HepG2 (cell line): Measurements from ENCODE around the gene MIER2. TPM values are rescaled to one million over a fixed set of nuclear protein-coding genes. Genes with fewer than 3 reads are reported as not detected.

Experiments
- BCL3 ChIP-seq: sonication (generic); formaldehyde crosslinking; IDR thresholded peaks from 2 replicates; pipeline ENCODE4 v1.5.1; 2020; ENCODE audit warnings: mild to moderate bottlenecking, missing genetic modification reagents, moderate library complexity
- BHLHE40 ChIP-seq: IDR thresholded peaks from 2 replicates; pipeline ENCODE4 v1.6.1; 2011; ENCODE audit warnings: low read length, improper control_type of control experiment
- GLMP ChIP-seq: sonication (generic); formaldehyde crosslinking; IDR thresholded peaks from 2 replicates; pipeline ENCODE4 v1.9.0; 2021; ENCODE audit warnings: missing genetic modification reagents, mild to moderate bottlenecking, borderline replicate concordance
- HNF1B ChIP-seq: sonication (generic); formaldehyde crosslinking; IDR thresholded peaks from 2 replicates; pipeline ENCODE4 v1.5.1; 2020; ENCODE audit warnings: mild to moderate bottlenecking, moderate library complexity, missing genetic modification reagents
- IKZF4 ChIP-seq: sonication (generic); formaldehyde crosslinking; IDR thresholded peaks from 2 replicates; pipeline ENCODE4 v1.5.1; 2020; ENCODE audit warnings: borderline replicate concordance, mild to moderate bottlenecking, low read depth, missing genetic modification reagents; ENCODE audit errors: not compliant biosample characterization
- KDM5B ChIP-seq: sonication (generic); formaldehyde crosslinking; IDR thresholded peaks from 2 replicates; pipeline ENCODE4 v1.4.0; 2020; ENCODE audit warnings: missing genetic modification reagents, mild to moderate bottlenecking, borderline replicate concordance
- PRDM15 ChIP-seq: sonication (generic); formaldehyde crosslinking; IDR thresholded peaks from 2 replicates; pipeline ENCODE4 v1.4.0; 2020; ENCODE audit warnings: missing genetic modification reagents
- REST ChIP-seq, 2 experiments: IDR thresholded peaks; 2 replicates each; pipeline ENCODE4 v1.6.1; 2011 to 2012; ENCODE audit warnings: low read length in 2 of 2, borderline replicate concordance in 1 of 2, low read depth in 1 of 2, mild to moderate bottlenecking in 1 of 2, moderate library complexity in 1 of 2
- SMARCE1 ChIP-seq: fragments of 450-650 bp; IDR thresholded peaks from 2 replicates; pipeline ENCODE4 v1.6.1; 2017; ENCODE audit warnings: borderline replicate concordance
- ZBTB37 ChIP-seq: sonication (generic); formaldehyde crosslinking; IDR thresholded peaks from 2 replicates; pipeline ENCODE4 v1.4.0; 2020; ENCODE audit warnings: mild to moderate bottlenecking, missing genetic modification reagents
- ZNF230 ChIP-seq: sonication (generic); formaldehyde crosslinking; IDR thresholded peaks from 2 replicates; pipeline ENCODE4 v1.4.0; 2020; ENCODE audit warnings: mild to moderate bottlenecking, missing genetic modification reagents
- ZNF431 ChIP-seq: sonication (generic); formaldehyde crosslinking; IDR thresholded peaks from 2 replicates; pipeline ENCODE4 v1.9.0; 2022; ENCODE audit warnings: missing genetic modification reagents, low read depth, mild to moderate bottlenecking, borderline replicate concordance
- ZNF460 ChIP-seq: sonication (generic); formaldehyde crosslinking; IDR thresholded peaks from 2 replicates; pipeline ENCODE4 v1.5.1; 2020; ENCODE audit warnings: missing genetic modification reagents, mild to moderate bottlenecking, borderline replicate concordance
- polyA plus RNA-seq, 8 experiments: library from polyadenylated mRNA; depleted of rRNA in 3 of 8; stranded (reverse) in 7 of 8; unstranded in 1 of 8; fragments of >200 nt; fragmentation: Illumina TruSeq in 4 of 8; extraction: Trizol in 4 of 8; gene quantifications; 2 replicates each; pipeline versions ENCODE4 v1.2.1 to v1.2.3, GENCODE V29; 2011 to 2016; ENCODE audit warnings: low read depth in 4 of 8, missing spikeins in 1 of 8, mixed read lengths in 1 of 8; ENCODE audit not compliant: insufficient read depth in 1 of 8
- total RNA-seq, 5 experiments: library from RNA; depleted of rRNA; stranded (reverse); fragments of >200 nt; fragmentation: Illumina TruSeq; extraction: Trizol; gene quantifications; 2 replicates each; pipeline ENCODE4 v1.2.3, GENCODE V29; 2016; ENCODE audit warnings: low read depth in 1 of 5

MIER2 gene
- total and polyA plus RNA-seq, 2 of the 13 experiments (the other 11 are each of a cell fraction or from before 2014, with no cell fraction given), result 9.6 to 25.7 TPM

GRCh38 chr19:347946-348861 is 3.6 kb upstream of the MIER2 start (continued):
- no peak for TF ChIP-seq IKZF4 (CRISPR knock-in tag)
- TF ChIP-seq GLMP, result no peak
- no peak for TF ChIP-seq ZNF431 (CRISPR knock-in tag)
- peak; percentile 67 for TF ChIP-seq BHLHE40
- 0 out of 2 replicates have a peak, but pooled peaks have one; percentile 41 for TF ChIP-seq PRDM15 (CRISPR knock-in tag)
- TF ChIP-seq ZNF230 (CRISPR knock-in tag), result no peak
- TF ChIP-seq ZBTB37, result no peak
- TF ChIP-seq HNF1B (CRISPR knock-in tag), result no peak
- TF ChIP-seq KDM5B (CRISPR knock-in tag), result no peak
- TF ChIP-seq REST (IDR thresholded peaks at IDR 0.05; ENCODE audit: borderline replicate concordance in 1 of 2, low read depth in 1 of 2, low read length in 2 of 2), result no peak
- TF ChIP-seq ZNF460 (CRISPR knock-in tag), result peak; percentile 86
- no peak for TF ChIP-seq BCL3 (CRISPR knock-in tag)
- TF ChIP-seq SMARCE1, result no peak
